GM18499 (cell line): Measurements from ENCODE around the gene KIF21B.

Source experiments
- ATAC-seq: cut with Tn5 transposase; IDR thresholded peaks from one replicate; pipeline ENCODE4 v1.9.1; 2021; ENCODE audit warnings: moderate number of reproducible peaks; ENCODE audit not compliant: insufficient read depth, unreplicated experiment

KIF21B gene, protein sequence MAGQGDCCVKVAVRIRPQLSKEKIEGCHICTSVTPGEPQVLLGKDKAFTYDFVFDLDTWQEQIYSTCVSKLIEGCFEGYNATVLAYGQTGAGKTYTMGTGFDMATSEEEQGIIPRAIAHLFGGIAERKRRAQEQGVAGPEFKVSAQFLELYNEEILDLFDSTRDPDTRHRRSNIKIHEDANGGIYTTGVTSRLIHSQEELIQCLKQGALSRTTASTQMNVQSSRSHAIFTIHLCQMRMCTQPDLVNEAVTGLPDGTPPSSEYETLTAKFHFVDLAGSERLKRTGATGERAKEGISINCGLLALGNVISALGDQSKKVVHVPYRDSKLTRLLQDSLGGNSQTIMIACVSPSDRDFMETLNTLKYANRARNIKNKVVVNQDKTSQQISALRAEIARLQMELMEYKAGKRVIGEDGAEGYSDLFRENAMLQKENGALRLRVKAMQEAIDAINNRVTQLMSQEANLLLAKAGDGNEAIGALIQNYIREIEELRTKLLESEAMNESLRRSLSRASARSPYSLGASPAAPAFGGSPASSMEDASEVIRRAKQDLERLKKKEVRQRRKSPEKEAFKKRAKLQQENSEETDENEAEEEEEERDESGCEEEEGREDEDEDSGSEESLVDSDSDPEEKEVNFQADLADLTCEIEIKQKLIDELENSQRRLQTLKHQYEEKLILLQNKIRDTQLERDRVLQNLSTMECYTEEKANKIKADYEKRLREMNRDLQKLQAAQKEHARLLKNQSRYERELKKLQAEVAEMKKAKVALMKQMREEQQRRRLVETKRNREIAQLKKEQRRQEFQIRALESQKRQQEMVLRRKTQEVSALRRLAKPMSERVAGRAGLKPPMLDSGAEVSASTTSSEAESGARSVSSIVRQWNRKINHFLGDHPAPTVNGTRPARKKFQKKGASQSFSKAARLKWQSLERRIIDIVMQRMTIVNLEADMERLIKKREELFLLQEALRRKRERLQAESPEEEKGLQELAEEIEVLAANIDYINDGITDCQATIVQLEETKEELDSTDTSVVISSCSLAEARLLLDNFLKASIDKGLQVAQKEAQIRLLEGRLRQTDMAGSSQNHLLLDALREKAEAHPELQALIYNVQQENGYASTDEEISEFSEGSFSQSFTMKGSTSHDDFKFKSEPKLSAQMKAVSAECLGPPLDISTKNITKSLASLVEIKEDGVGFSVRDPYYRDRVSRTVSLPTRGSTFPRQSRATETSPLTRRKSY (N-terminal part only)

DNA sequence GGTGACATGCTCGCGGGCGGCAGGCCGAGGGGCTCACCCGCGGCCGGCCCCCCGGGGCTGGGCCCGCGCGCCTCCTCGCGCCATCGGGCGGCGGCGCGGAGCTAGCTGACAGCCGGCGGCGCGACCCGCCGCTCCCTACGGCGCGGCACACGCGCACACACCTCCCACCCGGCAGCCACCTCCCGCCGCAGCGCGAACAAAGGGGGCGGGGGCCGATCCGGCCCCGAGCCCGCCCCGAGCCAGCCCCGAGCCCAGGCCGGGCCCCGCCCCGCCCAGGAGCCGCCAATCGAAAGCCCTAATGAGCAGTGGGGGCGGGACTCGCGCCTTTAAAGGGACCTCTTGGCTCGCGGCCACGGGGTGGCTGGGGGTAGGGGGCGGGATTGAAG lies at the start of gene KIF21B:
Gene KIF21B, minus strand, starts transcription at position 198 of the 386 bp plus-strand sequence. CDS start 331 bp downstream, outside the sequence.
- ATAC-seq, result no peak

DNA sequence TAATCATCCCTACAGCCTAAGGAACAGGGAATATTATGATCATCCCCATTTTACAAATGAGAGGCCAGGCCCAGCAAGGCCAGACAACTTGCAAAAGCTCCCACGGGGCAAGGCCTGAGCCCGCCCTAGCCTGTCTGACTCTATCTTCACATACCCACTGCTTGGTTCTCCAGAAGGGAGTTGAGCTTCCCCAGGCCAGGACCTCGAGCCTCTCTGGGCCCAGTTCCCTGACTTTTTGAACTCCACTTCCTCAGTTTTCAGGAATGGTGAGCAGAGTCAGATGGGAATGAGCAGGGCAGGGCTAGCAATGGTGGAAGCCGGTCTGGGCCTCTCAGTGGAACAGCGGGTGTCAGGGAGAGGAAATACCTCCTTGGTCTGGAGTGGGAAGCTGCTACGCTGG lies 49.4 kb upstream of the KIF21B start:
- no peak for ATAC-seq

DNA sequence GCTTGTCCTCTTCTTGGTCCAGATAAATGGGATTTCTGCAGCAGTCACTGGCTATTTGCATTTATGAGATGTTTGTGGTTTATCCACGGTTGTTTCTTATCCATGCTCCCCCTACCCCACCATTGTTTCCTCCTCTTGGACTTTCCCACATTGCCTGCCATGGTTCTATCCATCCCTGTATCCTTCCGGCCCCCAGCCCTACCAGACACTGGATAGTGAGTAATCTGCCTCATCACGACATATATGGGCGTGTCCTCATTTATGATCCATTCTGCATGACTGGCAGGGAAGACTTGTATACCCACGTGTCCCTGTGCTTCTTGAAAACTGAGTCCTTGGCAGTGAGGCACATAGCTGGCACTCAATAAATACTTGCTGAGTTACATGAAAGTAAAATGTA lies 48.6 kb upstream of the KIF21B start:
- no peak for ATAC-seq

DNA sequence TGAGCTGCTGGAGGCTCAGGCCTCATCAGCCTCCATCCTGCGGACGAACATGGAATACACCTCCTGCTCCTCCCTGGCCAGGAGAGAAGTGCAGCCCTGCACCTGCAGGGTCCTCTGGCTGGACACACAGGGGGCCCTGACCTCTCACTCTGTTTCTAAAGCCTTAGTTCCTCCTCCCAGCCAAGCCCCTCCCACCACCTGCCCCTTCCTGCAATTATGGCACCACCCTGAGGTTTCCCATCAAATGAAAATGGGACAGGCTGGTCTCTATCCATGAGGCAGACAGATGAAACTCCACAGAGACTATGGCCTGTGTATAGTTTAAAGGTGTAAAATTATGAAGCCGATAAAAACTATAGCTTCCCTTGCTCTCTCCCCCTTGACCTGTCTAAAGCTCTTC lies 46.1 kb upstream of the KIF21B start:
- ATAC-seq, result no peak

DNA sequence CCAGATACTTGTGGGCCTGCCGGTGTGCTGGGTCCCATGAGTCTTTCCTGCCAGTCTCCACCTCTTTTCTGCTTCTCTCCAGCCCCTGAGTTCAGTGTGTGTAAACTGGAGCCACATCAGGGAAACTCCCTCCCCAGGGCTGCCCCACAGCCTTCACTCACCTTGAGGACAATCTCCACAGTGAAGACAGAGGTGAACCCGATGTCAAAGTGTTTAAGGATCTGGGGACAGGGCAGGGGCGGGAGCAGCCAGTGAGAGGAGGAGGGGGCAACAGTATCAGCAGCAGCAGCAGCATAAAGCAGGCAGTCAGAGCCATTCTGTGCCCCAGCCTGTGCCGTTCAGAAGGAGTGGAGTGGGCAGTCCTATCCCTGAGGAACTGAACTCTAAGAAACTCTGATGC lies 45.5 kb upstream of the KIF21B start:
- no peak for ATAC-seq

DNA sequence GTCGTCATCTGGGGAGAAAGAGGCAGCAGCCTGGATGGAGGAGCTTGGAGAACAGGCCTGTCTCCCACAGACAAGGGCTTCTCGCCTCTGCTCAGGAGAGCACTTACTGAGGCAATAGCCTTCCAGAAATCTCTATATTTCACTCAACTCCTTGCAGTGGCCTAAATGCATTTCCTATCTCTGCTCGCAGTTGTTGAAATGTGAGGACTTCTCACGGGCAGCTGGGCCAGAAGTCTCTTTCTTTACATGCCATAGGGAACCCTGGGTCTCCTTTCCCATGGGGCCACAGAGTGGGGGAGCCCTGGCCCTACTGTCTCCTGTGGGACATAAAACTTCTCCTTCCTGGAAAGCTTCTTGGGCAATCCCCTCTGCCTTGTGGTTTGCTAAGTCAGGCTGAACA lies 43.5 kb upstream of the KIF21B start:
- ATAC-seq, result no peak

DNA sequence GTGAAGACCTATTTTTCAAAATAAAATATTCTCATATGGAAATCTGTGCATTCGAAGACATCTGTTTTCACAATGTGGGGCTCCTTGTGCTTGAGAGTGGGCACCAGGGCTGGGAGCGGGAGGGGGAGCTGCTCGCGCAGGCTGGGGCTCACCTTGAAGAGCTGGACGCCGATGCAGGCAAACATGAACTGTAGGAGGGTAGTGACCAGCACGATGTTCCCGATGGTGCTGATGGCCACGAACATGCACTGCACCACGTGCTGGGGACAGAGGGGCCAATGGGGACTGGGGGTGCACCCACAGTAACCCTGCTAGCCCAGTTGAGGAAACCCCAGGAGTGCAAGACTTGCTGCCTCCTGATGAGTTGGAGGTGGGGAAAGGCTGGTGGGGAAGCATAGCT lies 42.2 kb upstream of the KIF21B start:
- no peak for ATAC-seq

DNA sequence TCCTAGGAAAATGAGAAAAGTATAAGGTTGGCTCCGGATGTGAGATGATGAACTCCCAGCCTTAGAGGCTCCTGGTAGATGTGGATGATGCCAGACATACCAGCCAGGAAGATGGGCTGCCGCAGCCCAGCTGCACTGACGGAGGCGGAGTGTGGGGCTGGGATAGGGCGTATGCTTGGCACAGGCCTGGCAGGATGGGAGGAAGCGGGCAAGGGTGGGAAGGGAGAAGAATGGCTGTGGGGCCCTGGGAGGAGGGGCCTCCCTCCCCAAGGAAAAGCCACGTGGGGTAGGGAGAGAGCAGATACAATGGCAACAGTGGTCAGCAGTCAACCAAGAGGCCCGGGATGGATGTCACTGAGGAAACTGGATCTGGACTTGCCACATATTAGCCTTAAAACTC lies 41.3 kb upstream of the KIF21B start:
- no peak for ATAC-seq

DNA sequence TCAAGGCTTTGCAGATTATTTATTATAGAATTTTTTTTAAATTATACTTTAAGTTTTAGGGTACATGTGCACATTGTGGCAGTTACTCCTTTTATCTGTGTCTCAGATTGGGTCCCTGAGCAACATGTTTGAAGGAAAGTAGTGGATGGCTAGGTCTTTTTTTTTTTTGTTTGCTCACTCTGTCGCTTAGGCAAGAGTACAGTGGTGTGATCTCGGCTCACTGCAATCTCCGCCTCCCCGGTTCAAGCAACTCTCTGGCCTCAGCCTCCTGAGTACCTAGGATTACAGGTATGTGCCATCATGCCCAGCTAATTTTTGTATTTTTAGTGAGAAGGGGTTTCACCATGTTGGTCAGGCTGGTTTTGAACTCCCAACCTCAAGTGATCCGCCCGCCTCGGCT lies 39.6 kb upstream of the KIF21B start:
- no peak for ATAC-seq

DNA sequence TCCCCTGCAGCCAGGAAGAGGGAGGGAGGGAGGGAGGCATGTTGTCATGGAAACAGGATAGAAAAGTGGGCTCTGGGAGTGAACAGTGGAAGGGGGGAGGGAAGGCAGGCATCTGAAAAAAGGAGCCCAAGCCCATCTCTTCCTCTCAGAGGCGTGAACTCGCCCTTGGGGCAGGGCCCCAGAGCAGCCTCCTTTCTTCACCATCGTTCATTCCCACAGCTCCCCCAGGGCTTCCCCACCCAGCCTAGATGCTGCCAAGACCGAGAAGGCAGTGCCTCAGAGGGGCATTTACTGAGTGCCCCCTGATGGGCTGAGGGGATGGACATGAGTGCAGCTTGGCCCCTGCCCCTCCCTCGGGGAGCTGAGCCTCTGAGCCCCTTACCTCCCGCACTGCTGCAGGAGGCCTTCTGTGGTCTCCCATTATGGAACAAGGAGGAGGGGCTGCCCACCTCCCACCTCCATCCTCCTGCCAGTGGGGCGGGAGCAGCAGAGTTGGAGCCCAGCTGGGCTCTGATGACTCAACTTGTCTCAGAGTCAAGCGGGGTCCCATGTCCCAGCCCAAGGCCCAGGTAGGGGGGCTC lies 39.1 kb upstream of the KIF21B start:
- no peak for ATAC-seq

DNA sequence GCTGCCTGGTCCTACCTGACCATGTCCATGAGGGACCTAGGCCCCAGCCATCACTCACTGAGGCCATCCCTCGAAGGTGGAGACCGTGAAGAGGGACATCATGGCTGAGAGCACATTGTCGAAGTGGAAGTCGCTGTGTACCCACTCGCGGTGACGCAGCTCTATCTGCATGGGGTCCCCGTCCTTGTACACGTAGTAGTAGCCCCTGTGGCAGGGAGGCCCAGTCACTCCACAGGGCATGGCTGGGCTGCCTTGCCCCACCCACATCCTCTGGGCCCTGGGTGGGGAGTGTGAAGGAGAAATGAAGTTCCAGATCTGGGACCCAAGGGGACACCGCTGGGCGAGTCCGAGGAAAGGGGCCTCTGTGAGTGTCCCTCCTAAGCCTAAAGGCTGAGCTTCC lies 38.4 kb upstream of the KIF21B start:
- no peak for ATAC-seq

DNA sequence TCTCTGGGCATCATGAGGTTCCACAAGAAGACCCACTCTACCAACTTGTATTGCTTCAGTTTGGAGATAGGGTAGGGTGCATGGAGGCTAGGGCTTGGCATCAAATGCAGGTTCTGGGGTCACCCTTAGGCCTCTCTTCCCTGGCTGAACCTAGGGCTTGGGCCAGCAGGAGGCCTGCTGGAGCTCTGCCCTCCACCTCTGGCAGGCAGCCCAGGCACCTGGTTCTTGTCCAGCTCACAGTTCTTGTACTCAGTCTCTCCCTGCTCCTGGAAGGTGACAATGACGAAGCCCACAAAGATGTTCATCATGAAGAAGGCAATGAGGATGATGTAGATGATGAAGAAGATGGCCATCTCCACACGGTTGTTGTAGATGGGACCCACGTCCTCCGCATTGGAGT lies 37.5 kb upstream of the KIF21B start:
- ATAC-seq, result no peak

DNA sequence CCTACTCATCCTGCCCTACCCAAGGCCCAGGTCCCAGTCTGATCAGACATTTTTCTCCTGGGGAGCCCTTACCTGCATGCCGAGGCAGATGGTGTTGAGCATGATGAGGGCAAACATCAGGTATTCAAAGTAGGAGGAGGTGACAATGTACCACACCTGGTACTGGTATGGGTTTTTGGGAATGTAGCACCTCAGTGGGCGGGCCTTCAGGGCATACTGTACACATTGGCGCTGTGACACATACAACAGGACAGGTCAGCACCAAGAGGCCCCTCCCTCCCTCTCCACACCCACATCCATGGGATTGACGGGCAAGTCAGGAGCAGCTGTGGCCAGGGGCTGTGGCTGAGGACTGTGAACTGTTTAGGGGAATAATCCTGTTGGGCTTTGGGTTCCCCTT lies 37.1 kb upstream of the KIF21B start:
- ATAC-seq, result no peak

DNA sequence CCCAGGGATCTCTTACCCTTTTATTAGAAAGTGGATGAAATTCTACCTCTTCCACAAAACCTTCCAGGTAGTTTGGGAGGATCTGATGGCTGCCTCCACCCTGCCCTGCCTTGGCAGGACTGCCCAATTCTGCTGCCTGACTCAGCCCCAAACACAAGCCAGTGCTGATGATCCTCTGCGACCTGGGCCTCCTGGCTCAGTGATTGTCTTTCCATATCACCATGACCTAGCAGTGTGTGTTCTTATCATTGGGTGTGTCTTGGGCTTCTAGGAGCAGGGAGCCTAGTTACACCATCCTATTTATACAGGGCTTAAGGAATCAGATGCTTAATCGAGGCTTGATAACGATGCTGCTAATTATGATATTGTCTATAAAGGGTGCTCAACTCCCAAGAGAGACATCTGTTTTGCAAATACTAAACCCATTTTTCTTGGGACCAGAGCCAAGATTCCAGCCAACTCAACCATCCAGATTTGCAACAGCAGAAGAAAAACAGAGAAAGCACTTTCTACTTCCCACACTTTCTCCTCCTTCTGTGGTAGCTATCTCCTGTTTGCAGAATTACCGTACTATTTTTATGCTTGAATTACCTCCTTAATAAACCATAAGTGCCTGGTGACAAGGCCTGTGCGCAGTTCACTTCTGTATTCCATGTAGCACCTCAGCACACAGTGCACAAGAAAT lies 36.5 kb upstream of the KIF21B start:
- ATAC-seq, result no peak

DNA sequence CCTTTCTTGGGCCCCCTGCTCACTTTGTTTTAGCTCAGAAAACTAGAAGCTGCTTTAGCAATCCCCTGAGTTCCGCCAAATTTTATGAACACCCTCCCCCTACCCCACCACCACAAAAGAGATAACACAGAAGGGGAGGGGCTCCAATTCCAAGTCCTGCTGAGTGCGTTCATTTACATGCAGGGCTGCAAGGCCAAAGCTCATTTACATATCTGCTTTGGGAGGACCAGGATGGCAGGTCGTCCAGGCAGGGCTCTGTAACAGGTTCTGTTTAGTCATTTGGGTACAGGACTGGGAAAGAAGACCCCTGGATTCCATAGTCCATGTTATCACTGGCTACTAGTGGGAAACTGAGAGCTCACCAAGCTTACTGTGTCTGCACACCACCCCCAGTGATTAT lies 35.9 kb upstream of the KIF21B start:
- no peak for ATAC-seq

DNA sequence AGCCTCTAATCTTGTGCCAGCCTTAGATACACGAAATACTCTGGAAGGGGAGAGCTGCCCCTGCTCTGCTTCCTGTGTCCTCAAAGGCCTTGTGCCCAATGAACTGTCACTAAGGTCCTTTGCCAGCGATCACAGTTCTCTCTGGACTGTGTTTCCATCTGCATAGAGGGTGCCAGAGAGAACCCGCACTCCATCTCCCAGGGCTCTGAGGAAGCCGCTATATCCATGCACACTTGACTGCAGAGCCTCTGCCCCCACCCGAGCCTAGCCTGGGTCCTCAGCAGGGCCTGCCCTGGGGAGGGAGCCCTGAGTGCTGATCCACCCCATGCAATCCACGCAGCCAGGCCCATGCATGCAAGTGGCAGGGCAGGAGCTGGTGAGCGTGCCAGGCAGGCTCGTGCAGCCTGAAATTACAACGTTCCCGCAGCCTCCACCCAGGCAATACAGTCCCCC lies 30.6 kb upstream of the KIF21B start:
- no peak for ATAC-seq

DNA sequence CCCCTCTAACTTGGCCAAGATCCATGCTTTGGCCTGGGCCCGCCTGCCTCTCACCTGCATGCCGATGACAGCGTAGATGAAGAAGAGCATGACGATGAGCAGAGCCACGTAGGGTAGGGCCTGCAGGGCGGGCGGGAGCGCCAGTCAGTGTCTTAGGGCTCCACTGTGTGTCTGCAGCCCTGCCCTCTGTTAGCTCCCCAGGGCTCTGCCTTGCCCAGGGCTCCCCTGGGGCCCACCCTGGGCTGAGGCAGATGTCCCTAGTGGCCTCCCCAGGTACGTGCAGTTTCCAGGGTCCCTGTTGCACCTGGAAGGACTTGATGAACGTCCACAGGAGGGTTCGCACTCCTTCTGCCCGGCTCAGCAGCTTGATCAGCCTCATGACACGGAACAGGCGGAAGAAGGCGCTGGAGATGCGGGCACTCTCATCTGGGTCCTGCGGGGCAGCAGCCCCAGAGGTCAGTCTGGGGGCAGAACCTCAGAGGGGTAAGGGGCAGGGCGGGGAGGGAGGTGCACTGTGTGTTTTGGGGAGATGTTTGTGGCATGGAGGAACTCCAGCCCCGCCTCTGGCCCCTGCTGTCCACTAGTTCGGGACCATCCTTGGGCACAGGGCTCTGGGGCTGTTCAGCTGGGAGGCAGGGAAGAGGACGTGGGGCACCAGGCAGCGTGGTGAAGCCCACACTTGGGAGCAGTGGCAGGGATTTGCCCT lies 29.8 kb upstream of the KIF21B start:
- no peak for ATAC-seq

DNA sequence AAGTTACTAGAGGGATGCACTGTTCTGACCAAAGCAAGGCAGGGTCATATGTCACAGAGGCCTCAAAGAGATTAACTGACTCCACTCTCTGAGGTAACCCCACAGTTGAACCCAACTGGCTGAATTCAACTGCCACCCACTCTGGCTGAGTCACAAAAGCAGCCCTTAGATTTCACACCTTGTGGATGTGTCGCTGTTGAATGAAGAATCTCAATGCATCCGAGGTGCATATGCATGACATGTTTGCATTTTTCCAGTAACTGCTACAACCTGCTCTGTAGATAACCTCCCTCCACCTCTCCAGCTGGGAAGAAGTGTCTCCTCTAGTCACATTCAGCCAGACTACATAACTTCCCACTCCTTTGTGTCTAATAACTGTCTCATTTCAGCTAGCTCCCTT lies 27.9 kb upstream of the KIF21B start:
- ATAC-seq, result no peak
